G401 (cell line): Measurements from ENCODE around the gene RNF166. TPM values are rescaled to one million over a fixed set of nuclear protein-coding genes. Genes with fewer than 3 reads are reported as not detected.

Source experiments
- DNase-seq: peaks from one replicate; pipeline ENCODE4 v3.0.0-alpha.2; 2015; ENCODE audit warnings: low spot score
- in situ Hi-C: cut with HindIII; loops from 2 replicates; pipeline ENCODE4 v1.10.0; 2016; ENCODE audit warnings: low sequenced_read_pairs, mixed read lengths
- total RNA-seq: library from RNA; depleted of rRNA; stranded (reverse); fragments of >200 nt; shearing (Covaris generic); gene quantifications from 2 replicates; pipeline ENCODE4 v1.2.3, GENCODE V29; 2014; rRNA removed

Gene RNF166
- total RNA-seq, 1 experiment from 2014 or later: 31.3 TPM

GRCh38 chr16:88649924-88650748 is 56.1 kb downstream of the RNF166 start:
- DNase-seq: no peak
- in situ Hi-C loops: no loop called here

GRCh38 chr16:88649195-88649923 is 56.8 kb downstream of the RNF166 start:
- no peak for DNase-seq
- in situ Hi-C loops: no loop called here

- in situ Hi-C loops: no loop called here
These were observed 58.8 kb downstream of the RNF166 start for GRCh38 chr16:88647178-88648070.

More at GRCh38 chr16:88647178-88648070, 58.8 kb downstream of the RNF166 start:
- DNase-seq: no peak

Other genes starting within 250 kb of the RNF166 start
- gene ZC3H18, start 136.0 kb downstream of the RNF166 start, total RNA-seq: 25.8 and 48.9 TPM in 2 replicates
- 0.43 TPM in 1 of 2 replicates, not detected in the other for gene IL17C, start 67.8 kb downstream of the RNF166 start, total RNA-seq
- gene CYBA, start 55.4 kb downstream of the RNF166 start, total RNA-seq: 299 and 403 TPM in 2 replicates
- gene MVD, start 43.3 kb downstream of the RNF166 start, total RNA-seq: 48.9 and 63.5 TPM in 2 replicates
- 0.18 and 0.88 TPM in 2 replicates for gene SNAI3, start 19.9 kb downstream of the RNF166 start, total RNA-seq
- 14.7 and 21.8 TPM in 2 replicates for gene CTU2, start 95 bp upstream of the RNF166 start, total RNA-seq
- gene PIEZO1, start 78.8 kb upstream of the RNF166 start, total RNA-seq: 69.8 and 75.6 TPM in 2 replicates
- 32.8 and 36.6 TPM in 2 replicates for gene CDT1, start 97.4 kb upstream of the RNF166 start, total RNA-seq
- 266 and 349 TPM in 2 replicates for gene APRT, start 105.5 kb upstream of the RNF166 start, total RNA-seq
- 12.3 and 13.3 TPM in 2 replicates for gene GALNS, start 150.5 kb upstream of the RNF166 start, total RNA-seq
- gene TRAPPC2L, start 150.7 kb upstream of the RNF166 start, total RNA-seq: 86.0 and 86.1 TPM in 2 replicates
- not detected in 2 replicates for gene PABPN1L, start 160.3 kb upstream of the RNF166 start, total RNA-seq